A673 (cell line): ENCODE data around the gene PRM3.

Experiments used
- CTCF ChIP-seq: fragments of 300-800, 200-600 bp; sonication (generic); conservative IDR thresholded peaks from 2 replicates; pipeline ENCODE4 v1.5.1; 2017; ENCODE audit warnings: low read depth, mild to moderate bottlenecking, antibody characterized with exemption, low read length, moderate library complexity, mixed read lengths
- EZH2 ChIP-seq: fragments of 200-600 bp; sonication (generic); IDR thresholded peaks from 2 replicates; pipeline ENCODE4 v1.6.1; 2017; ENCODE audit warnings: borderline replicate concordance, low read depth, mild to moderate bottlenecking, mixed read lengths, antibody characterized with exemption, low read length; ENCODE audit not compliant: poor library complexity, severe bottlenecking

- no peak for TF ChIP-seq CTCF
- TF ChIP-seq EZH2 = no peak
These were observed 30.1 kb upstream of the PRM3 start for GRCh38 chr16:11303405-11304138.
